Mesodermal cell (in vitro differentiated cells): ENCODE data around the gene RASAL3.

Experiments
- H3K27ac ChIP-seq: 2 replicates; pipeline ENCODE4 v1.7.0; 2013; ENCODE audit warnings: mild to moderate bottlenecking, low read depth, low read length, moderate library complexity; ENCODE audit not compliant: severe bottlenecking
- H3K36me3 ChIP-seq: 2 replicates; pipeline ENCODE4 v1.7.1; 2013; ENCODE audit warnings: mild to moderate bottlenecking, low read length, moderate library complexity; ENCODE audit not compliant: control insufficient read depth, insufficient read depth
- H3K4me1 ChIP-seq: one replicate; pipeline ENCODE4 v1.7.1; 2013; ENCODE audit warnings: mild to moderate bottlenecking, low read length; ENCODE audit not compliant: insufficient read depth, control insufficient read depth, poor library complexity, severe bottlenecking
- H3K4me3 ChIP-seq: 2 replicates; pipeline ENCODE4 v1.7.0; 2013; ENCODE audit warnings: low read length, control low read depth, mild to moderate bottlenecking; ENCODE audit not compliant: insufficient read depth, poor library complexity, severe bottlenecking; ENCODE audit errors: extremely low read depth
- H3K9me3 ChIP-seq: 2 replicates; pipeline ENCODE4 v1.7.1; 2013; ENCODE audit warnings: mild to moderate bottlenecking, low read length, moderate library complexity; ENCODE audit not compliant: control insufficient read depth
- WGBS, 2 experiments: methylation state at CpG; one replicate each; pipeline ENCODE4 v1.1.5; 2013; ENCODE audit warnings: missing lambda C conversion rate in 2 of 2; ENCODE audit not compliant: insufficient coverage in 2 of 2; 5-methylcytosine and 5-hydroxymethylcytosine counted together

RASAL3 gene

DNA sequence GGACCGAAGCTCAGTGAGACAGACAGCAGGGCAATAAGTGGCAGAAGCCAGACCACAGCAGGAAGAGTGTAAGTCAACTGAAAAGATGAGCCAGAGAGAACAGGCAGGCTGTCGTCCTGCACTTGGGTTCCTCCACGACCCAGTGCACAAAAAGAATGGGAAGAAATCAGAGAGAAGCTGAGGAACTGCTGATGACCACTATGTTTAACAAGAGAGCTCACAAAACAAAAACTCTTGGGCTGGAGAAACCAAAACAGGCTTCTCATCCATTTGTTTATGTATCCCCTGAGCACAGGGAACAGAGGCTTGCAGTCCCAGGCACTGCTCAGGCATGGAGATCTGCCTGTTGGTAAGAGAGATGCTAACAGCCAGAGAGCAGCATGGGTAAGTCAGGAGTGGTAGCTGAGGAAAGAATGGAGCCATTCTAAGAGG, 59.5 kb downstream of the RASAL3 start:
- Histone ChIP-seq H3K4me1 (peaks cover 5% of the 10 kb centered on the region), H3K36me3 (peaks cover 77% of the 10 kb centered on the region), H3K27ac (no peak overlapping the region), H3K4me3 (no peak overlapping the region), H3K9me3 (no peaks in the 10 kb centered on the region)
- WGBS, 2 experiments: 81 to 88% methylated on average over 3 of the region's 3 CpGs

DNA sequence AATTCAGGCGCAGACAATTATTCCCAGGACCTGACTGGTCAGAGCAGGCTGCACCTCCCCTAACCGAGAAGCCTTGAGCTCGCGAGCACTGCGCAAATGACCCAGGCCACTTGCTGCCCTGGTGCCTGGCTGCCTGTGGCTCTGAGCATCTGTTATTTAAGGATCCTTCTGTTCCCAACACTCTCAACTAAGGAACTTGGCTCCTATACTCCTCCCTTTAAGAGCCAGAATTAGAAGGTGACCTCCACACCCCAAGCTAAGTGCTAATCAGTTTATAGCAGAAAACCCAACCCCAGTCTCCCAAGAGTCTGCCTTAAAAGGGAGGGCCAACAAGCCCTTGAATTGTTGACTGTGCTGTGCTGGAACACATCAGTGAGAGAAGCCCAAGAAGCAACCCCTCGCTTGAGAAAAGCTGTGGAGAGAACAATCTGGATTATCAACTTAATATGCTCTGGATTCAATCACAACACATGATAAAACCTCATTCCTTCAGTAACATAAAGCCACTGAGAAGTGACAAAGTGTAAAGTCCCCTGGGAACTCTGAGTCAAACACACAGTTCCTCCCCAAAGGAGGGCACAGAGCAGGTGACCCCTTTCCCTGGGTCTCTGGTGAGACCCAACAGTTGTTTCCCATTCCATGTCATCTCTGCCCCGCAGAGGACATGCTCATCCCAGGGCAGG, 60.1 kb downstream of the RASAL3 start:
- Histone ChIP-seq H3K4me3 (no peak overlapping the region), H3K9me3 (no peaks in the 10 kb centered on the region), H3K27ac (no peak overlapping the region), H3K36me3 (peaks cover 77% of the 10 kb centered on the region), H3K4me1 (peaks cover 5% of the 10 kb centered on the region)
- WGBS, 2 experiments: 98 to 100% methylated on average over 6 of the region's 7 CpGs

GRCh38 chr19:15403151-15403531, 61.2 kb downstream of the RASAL3 start:
- 92 to 94% methylated on average over 8 to 10 of the region's 10 CpGs for WGBS, 2 experiments
- no peak overlapping the region for H3K4me3 ChIP-seq
- no peaks in the 10 kb centered on the region for H3K9me3 ChIP-seq
- peaks cover 83% of the 10 kb centered on the region for H3K36me3 ChIP-seq
- H3K27ac ChIP-seq: no peak overlapping the region
- peaks cover 5% of the 10 kb centered on the region for H3K4me1 ChIP-seq

DNA sequence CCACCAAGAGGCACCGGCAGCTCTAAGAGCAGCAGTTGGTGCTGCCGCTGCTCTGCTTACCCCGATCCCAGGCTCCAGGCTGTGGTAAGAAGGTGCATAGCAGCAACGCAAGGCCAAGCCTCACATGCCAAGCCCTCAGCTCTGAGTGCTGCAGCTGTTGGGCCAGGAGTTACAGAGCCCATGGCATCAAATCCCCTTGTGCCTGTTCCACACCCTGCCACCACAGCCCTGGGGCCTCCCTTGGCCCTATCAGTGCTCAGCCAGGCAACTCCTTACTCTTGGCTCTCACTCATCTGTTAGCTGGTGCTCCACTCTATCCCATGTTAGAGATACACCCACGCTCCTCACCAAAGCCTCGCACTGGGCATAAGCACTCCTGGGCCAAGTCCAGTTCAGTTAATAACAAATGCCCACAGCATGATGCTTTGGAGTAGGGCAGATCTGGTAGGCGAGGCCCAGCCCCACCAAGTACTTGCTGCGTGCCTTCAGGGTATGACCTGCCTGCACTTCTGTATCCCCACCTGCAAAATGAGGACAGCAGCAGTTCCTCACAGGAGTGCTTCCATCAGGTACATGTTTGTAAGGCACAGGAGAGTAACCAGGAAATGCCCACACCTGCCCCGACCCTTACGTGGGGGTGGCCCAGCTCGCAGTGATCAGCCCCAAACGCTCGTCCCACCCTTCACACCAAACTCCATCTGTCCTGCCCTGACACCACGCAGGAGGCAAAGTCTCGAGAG, 61.8 kb downstream of the RASAL3 start:
- H3K4me1 ChIP-seq: peaks cover 5% of the 10 kb centered on the region
- no peak overlapping the region for H3K27ac ChIP-seq
- whole genome bisulfite sequencing, 2 experiments: 91 to 93% methylated on average over 14 to 15 of the region's 15 CpGs
- no peak overlapping the region for H3K4me3 ChIP-seq
- H3K36me3 ChIP-seq: peaks cover 83% of the 10 kb centered on the region
- no peaks in the 10 kb centered on the region for H3K9me3 ChIP-seq
